ENCODE data around the gene UPK3B. TPM values are rescaled to one million over a fixed set of nuclear protein-coding genes. Genes with fewer than 3 reads are reported as not detected.
"Not testable (repeated sequence)": the region's sequence is repeated elsewhere in the genome, so short reads cannot be mapped to it uniquely, and the experiment has no call there.

UPK3B gene
- total RNA-seq, 1 experiment from 2014 or later, result not detected

DNA sequence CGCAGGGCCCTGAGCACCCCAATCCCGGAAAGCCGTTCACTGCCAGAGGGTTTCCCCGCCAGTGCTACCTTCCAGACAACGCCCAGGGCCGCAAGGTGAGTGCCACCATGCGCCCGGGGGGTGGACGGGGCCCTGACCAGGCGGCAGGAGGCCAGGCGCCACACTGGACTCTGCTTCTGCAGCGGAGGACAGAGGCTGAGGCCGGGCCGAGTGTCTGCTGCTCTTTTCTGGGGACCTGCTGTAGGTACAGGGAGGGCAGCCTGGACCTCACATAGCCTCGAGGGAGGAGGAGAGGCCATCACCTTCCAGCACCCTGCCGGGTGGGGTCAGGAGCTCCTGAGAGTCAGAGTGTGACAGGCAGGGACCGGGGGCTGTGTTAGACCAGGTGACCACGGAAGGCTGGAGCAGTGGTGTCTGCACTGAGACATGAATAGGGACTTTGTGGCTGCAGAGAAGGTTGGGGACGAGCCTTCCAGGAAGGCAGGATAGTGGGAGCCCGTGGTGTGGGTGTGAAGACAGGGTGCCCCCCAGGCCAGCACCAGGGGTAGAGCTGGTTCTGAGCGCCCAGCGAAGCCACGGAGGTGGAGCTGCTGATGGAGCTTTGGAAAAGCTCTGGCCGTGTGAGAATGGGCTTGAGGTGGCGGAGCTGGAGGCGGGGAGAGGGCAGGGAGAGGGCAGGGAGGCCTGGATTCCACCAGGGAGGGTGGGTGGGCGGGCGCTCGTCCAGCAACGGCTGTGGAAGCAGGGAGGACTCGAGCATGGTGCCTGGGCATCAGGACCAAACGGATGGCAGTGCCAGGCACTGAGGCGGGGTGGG lies 5.8 kb upstream of the UPK3B start:
- H3K9me3 ChIP-seq (ENCODE audit: low read depth, low read length, poor library complexity, severe bottlenecking); DNase-seq (ENCODE audit: low spot score); H3K27ac ChIP-seq (ENCODE audit: low read depth, low read length, poor library complexity, severe bottlenecking); H3K4me1 ChIP-seq (ENCODE audit: insufficient read depth, low read length, poor library complexity, severe bottlenecking); H3K4me3 ChIP-seq (ENCODE audit: low read depth, low read length, poor library complexity, severe bottlenecking); intact Hi-C loops (cut with micrococcal nuclease; ENCODE audit: unreplicated experiment); H3K36me3 ChIP-seq (ENCODE audit: insufficient read depth, low read length, poor library complexity, severe bottlenecking); CTCF ChIA-PET; POLR2A ChIA-PET (ENCODE audit: low non-redundant PET); BruUV-seq (replicated peaks); H3K27me3 ChIP-seq (replicated peaks; ENCODE audit: insufficient read depth, low read depth, low read length, poor library complexity): not testable (repeated sequence)

DNA sequence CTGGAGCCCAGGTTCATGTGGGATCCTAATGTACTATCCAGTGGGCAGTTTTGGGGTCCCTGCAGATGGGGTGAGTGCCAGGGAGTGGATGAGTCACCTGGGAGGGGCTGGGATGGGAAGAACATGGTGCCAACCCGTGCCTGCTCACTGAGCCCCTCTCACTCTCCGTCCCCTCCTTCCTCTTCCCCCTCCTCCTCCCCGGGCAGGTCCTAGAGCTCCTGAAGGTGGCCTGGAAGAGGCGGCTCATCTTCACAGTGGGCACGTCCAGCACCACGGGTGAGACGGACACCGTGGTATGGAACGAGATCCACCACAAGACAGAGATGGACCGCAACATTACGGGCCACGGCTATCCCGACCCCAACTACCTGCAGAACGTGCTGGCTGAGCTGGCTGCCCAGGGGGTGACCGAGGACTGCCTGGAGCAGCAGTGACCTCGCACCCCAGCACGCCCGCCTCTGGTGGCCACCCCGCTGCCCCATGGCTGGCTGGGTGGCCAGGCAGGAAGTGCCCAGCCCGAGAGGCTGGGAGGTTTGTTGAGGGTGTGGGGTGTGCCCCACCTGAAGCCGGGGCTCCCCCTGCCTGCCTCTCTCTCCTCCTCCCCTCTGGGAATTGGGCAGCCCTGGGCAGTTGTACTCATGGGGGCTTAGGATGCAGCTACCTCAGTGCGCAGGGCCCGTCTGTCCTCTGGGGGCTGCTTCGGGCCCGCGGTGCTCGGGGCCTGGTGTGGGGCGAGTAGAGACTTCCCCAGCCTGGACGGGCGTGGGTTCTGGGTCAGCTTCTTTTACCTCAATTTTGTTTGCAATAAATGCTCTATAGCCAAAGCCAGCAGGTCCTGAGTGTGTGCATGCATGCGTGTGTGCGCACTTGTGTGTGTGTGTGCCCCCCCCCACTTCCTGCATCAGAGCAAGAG lies 4.9 kb upstream of the UPK3B start:
- intact Hi-C loops (cut with micrococcal nuclease; ENCODE audit: unreplicated experiment), result no loop called here
- CTCF ChIA-PET, result no interaction called here
- H3K27me3 ChIP-seq (replicated peaks; ENCODE audit: insufficient read depth, low read depth, low read length, poor library complexity), result no peaks in the 10 kb centered on the region
- no peaks in the 10 kb centered on the region for H3K9me3 ChIP-seq (ENCODE audit: low read depth, low read length, poor library complexity, severe bottlenecking)
- no peak for DNase-seq (ENCODE audit: low spot score)
- TF ChIP-seq, protein P1, sequence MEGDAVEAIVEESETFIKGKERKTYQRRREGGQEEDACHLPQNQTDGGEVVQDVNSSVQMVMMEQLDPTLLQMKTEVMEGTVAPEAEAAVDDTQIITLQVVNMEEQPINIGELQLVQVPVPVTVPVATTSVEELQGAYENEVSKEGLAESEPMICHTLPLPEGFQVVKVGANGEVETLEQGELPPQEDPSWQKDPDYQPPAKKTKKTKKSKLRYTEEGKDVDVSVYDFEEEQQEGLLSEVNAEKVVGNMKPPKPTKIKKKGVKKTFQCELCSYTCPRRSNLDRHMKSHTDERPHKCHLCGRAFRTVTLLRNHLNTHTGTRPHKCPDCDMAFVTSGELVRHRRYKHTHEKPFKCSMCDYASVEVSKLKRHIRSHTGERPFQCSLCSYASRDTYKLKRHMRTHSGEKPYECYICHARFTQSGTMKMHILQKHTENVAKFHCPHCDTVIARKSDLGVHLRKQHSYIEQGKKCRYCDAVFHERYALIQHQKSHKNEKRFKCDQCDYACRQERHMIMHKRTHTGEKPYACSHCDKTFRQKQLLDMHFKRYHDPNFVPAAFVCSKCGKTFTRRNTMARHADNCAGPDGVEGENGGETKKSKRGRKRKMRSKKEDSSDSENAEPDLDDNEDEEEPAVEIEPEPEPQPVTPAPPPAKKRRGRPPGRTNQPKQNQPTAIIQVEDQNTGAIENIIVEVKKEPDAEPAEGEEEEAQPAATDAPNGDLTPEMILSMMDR (conservative IDR thresholded peaks at IDR 0.05; ENCODE audit: low read depth, low read length), result no peak
- no peak for TF ChIP-seq EZH2 (IDR thresholded peaks at IDR 0.05; ENCODE audit: borderline replicate concordance, low read depth, low read length, poor library complexity, severe bottlenecking)
- H3K4me3 ChIP-seq (ENCODE audit: low read depth, low read length, poor library complexity, severe bottlenecking), result no peak overlapping the region
- BruUV-seq (replicated peaks), result no TSS peak
- H3K4me1 ChIP-seq (ENCODE audit: insufficient read depth, low read length, poor library complexity, severe bottlenecking), result no peaks in the 10 kb centered on the region
- POLR2A ChIA-PET (ENCODE audit: low non-redundant PET), result no interaction called here
- no peak overlapping the region for H3K27ac ChIP-seq (ENCODE audit: low read depth, low read length, poor library complexity, severe bottlenecking)
- no peaks in the 10 kb centered on the region for H3K36me3 ChIP-seq (ENCODE audit: insufficient read depth, low read length, poor library complexity, severe bottlenecking)

GRCh38 chr7:76506081-76506440 lies 4.3 kb upstream of the UPK3B start:
- H3K9me3 ChIP-seq (ENCODE audit: low read depth, low read length, poor library complexity, severe bottlenecking), result no peaks in the 10 kb centered on the region
- H3K4me3 ChIP-seq (ENCODE audit: low read depth, low read length, poor library complexity, severe bottlenecking), result no peak overlapping the region
- intact Hi-C loops (cut with micrococcal nuclease; ENCODE audit: unreplicated experiment), result no loop called here
- DNase-seq (ENCODE audit: low spot score), result no peak
- H3K27me3 ChIP-seq (replicated peaks; ENCODE audit: insufficient read depth, low read depth, low read length, poor library complexity), result no peaks in the 10 kb centered on the region
- BruUV-seq (replicated peaks), result no TSS peak
- H3K27ac ChIP-seq (ENCODE audit: low read depth, low read length, poor library complexity, severe bottlenecking), result no peak overlapping the region
- no peaks in the 10 kb centered on the region for H3K4me1 ChIP-seq (ENCODE audit: insufficient read depth, low read length, poor library complexity, severe bottlenecking)
- CTCF ChIA-PET, result no interaction called here
- no peaks in the 10 kb centered on the region for H3K36me3 ChIP-seq (ENCODE audit: insufficient read depth, low read length, poor library complexity, severe bottlenecking)
- no peak for TF ChIP-seq EZH2 (IDR thresholded peaks at IDR 0.05; ENCODE audit: borderline replicate concordance, low read depth, low read length, poor library complexity, severe bottlenecking)
- TF ChIP-seq, protein P1 (conservative IDR thresholded peaks at IDR 0.05; ENCODE audit: low read depth, low read length), result no peak
- POLR2A ChIA-PET (ENCODE audit: low non-redundant PET), result no interaction called here

DNA sequence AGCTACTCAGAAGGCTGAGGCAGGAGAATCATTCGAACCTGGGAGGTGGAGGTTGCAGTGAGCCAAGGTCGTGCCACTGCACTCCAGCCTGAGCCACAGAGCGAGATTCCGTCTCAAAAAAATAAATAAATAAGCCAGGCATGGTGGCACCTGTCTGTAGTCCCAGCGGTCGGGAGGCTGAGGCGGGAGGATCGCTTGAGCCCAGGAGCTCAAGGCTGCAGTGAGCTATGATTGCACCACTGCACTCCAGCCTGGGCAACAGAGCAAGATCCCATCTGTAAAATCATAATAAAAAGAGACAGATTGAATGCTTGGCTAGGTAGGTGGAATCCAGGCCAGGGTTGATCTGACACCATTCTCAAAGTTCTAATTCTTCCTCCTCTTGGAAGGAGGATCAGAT lies 3.7 kb upstream of the UPK3B start:
- BruUV-seq (replicated peaks); POLR2A ChIA-PET (ENCODE audit: low non-redundant PET); H3K9me3 ChIP-seq (ENCODE audit: low read depth, low read length, poor library complexity, severe bottlenecking); H3K36me3 ChIP-seq (ENCODE audit: insufficient read depth, low read length, poor library complexity, severe bottlenecking); CTCF ChIA-PET; DNase-seq (ENCODE audit: low spot score); H3K27me3 ChIP-seq (replicated peaks; ENCODE audit: insufficient read depth, low read depth, low read length, poor library complexity); H3K4me1 ChIP-seq (ENCODE audit: insufficient read depth, low read length, poor library complexity, severe bottlenecking); H3K4me3 ChIP-seq (ENCODE audit: low read depth, low read length, poor library complexity, severe bottlenecking); H3K27ac ChIP-seq (ENCODE audit: low read depth, low read length, poor library complexity, severe bottlenecking); intact Hi-C loops (cut with micrococcal nuclease; ENCODE audit: unreplicated experiment): not testable (repeated sequence)

Measured in A673 (cell line).